Thoracic aorta (tissue), 2 donors: ENCODE results near the gene STK32C. TPM values are rescaled to one million over a fixed set of nuclear protein-coding genes. Genes with fewer than 3 reads are reported as not detected.

ENCODE experiments used
- ATAC-seq: fragments of 150-250 bp; one replicate; pipeline ENCODE4 v1.8.0; 2017; ENCODE audit warnings: low read depth; ENCODE audit not compliant: insufficient number of reproducible peaks, low FRiP score
- DNase-seq: peaks from one replicate; pipeline ENCODE4 v3.0.0-alpha.2; 2020; ENCODE audit warnings: low spot score
- H3K27ac ChIP-seq, 2 donors: fragments of 200-600 bp; sonication (generic); 1 replicate in 1 of 2; 2 replicates in 1 of 2; pipeline ENCODE4 v1.5.1; 2016; ENCODE audit warnings: mild to moderate bottlenecking in 2 of 2, moderate library complexity in 2 of 2
- H3K27me3 ChIP-seq: fragments of 200-600 bp; sonication (generic); replicated peaks from 2 replicates; pipeline ENCODE4 v1.6.0; 2016; ENCODE audit warnings: mild to moderate bottlenecking; ENCODE audit not compliant: insufficient read depth
- H3K36me3 ChIP-seq: fragments of 200-600 bp; sonication (generic); one replicate; pipeline ENCODE4 v1.5.1; 2016
- H3K4me1 ChIP-seq, 2 donors: fragments of 200-600 bp; sonication (generic); 1 replicate in 1 of 2; 2 replicates in 1 of 2; pipeline versions ENCODE4 v1.5.1 to v1.6.0; 2016; ENCODE audit warnings: low read depth in 2 of 2, mild to moderate bottlenecking in 1 of 2; ENCODE audit not compliant: control insufficient read depth in 1 of 2
- H3K4me3 ChIP-seq: fragments of 200-600 bp; sonication (generic); 2 replicates; pipeline ENCODE4 v1.5.1; 2016; ENCODE audit warnings: mild to moderate bottlenecking
- H3K9me3 ChIP-seq: fragments of 200-600 bp; sonication (generic); 2 replicates; pipeline ENCODE4 v1.5.1; 2016
- CTCF ChIP-seq: fragments of 200-600 bp; sonication (generic); IDR thresholded peaks from one replicate; pipeline ENCODE4 v1.5.1; 2019; ENCODE audit warnings: antibody characterized with exemption
- total RNA-seq, 2 donors: library from RNA; depleted of rRNA; stranded (reverse); fragments of >200 nt; gene quantifications; one replicate each; pipeline versions ENCODE4 v1.1.0 to v1.2.3, GENCODE V29; 2016

STK32C gene
- total RNA-seq, 2 donors from 2014 or later, result 1.1 to 4.2 TPM

GRCh38 chr10:132178672-132179545, 128.8 kb downstream of the STK32C start:
- no peak overlapping the region for H3K4me3 ChIP-seq
- ATAC-seq (no peak), DNase-seq (no peak)
- TF ChIP-seq CTCF, result no peak
- no peaks in the 10 kb centered on the region for H3K4me1 ChIP-seq
- no peaks in the 10 kb centered on the region for H3K27me3 ChIP-seq
- no peaks in the 10 kb centered on the region for H3K36me3 ChIP-seq
- no peaks in the 10 kb centered on the region for H3K9me3 ChIP-seq
- no peak overlapping the region for H3K27ac ChIP-seq

GRCh38 chr10:132178046-132178445, 129.7 kb downstream of the STK32C start:
- TF ChIP-seq CTCF, result no peak
- DNase-seq, result no peak
- H3K27me3 ChIP-seq, result no peaks in the 10 kb centered on the region
- H3K36me3 ChIP-seq, result no peaks in the 10 kb centered on the region
- H3K4me1 ChIP-seq, result no peaks in the 10 kb centered on the region
- ATAC-seq, result no peak
- H3K9me3 ChIP-seq, result no peaks in the 10 kb centered on the region
- no peak overlapping the region for H3K27ac ChIP-seq
- H3K4me3 ChIP-seq, result no peak overlapping the region

GRCh38 chr10:132176623-132177500, 130.9 kb downstream of the STK32C start:
- H3K36me3 ChIP-seq, result no peaks in the 10 kb centered on the region
- no peaks in the 10 kb centered on the region for H3K9me3 ChIP-seq
- no peaks in the 10 kb centered on the region for H3K4me1 ChIP-seq
- no peak overlapping the region for H3K4me3 ChIP-seq
- DNase-seq (no peak), ATAC-seq (no peak)
- no peak overlapping the region for H3K27ac ChIP-seq
- TF ChIP-seq CTCF, result no peak
- H3K27me3 ChIP-seq, result no peaks in the 10 kb centered on the region

- no peaks in the 10 kb centered on the region for H3K4me1 ChIP-seq
- H3K27ac ChIP-seq, result no peak overlapping the region
- H3K27me3 ChIP-seq, result no peaks in the 10 kb centered on the region
- no peaks in the 10 kb centered on the region for H3K36me3 ChIP-seq
- no peak for DNase-seq
- no peak overlapping the region for H3K4me3 ChIP-seq
- no peaks in the 10 kb centered on the region for H3K9me3 ChIP-seq
- no peak for ATAC-seq
- no peak for TF ChIP-seq CTCF
These were observed 131.7 kb downstream of the STK32C start for GRCh38 chr10:132175907-132176581.

DNA sequence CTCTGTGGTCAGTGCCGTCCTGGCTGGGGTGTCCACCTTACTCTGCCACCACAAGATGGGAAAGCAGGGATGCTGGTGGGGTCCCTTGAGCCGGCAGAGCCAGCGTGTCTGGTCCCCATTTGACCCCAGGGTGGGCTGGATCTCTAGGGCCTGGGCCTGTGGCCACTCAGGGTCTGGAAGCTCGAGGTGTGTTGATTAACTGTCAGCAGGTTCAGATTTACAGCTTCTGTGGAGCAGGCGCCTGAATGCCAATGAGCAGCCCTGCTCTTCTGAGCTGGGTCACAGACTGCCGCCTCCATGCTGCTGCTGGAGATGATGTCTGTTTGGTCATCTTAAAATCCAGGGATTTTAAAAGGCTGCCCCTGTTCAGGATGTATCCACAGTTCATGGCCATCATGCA, 132.3 kb downstream of the STK32C start:
- Histone ChIP-seq H3K4me1 (no peaks in the 10 kb centered on the region), H3K36me3 (no peaks in the 10 kb centered on the region), H3K4me3 (no peak overlapping the region), H3K27me3 (no peaks in the 10 kb centered on the region), H3K27ac (no peak overlapping the region), H3K9me3 (no peaks in the 10 kb centered on the region)
- TF ChIP-seq CTCF, result no peak
- ATAC-seq (no peak), DNase-seq (no peak)
